Measurements from ENCODE around the gene HDGFL1.

HDGFL1 gene

DNA sequence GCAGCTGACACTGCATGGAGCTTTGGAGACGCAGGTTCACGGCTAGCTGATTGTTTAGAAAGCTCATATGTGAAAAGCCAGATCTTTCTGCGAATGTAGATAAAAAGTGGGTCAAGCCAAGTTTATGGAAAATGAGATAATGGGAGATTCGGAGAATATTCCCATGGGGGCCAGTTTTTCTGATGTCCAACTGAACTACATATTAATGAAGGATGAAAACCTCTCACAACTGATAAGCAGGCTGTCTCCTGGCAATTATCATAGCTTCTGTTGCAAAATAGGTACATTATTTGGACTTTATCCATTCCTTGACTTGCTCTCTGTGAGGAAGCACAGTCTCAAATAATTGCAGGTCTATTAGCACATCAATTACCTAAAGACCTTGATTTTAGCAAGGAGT, 21.1 kb downstream of the HDGFL1 start:
- no peak for DNase-seq (ENCODE audit: low read depth in 2 of 2)

GRCh38 chr6:22593895-22594294, 24.5 kb downstream of the HDGFL1 start:
- DNase-seq (ENCODE audit: low read depth in 2 of 2), result no peak

- no peak for DNase-seq (ENCODE audit: low read depth in 2 of 2)
Observed at GRCh38 chr6:22596011-22596410, 26.6 kb downstream of the HDGFL1 start.

GRCh38 chr6:22598339-22598738, 29.0 kb downstream of the HDGFL1 start:
- DNase-seq (ENCODE audit: low read depth in 2 of 2), result no peak

DNA sequence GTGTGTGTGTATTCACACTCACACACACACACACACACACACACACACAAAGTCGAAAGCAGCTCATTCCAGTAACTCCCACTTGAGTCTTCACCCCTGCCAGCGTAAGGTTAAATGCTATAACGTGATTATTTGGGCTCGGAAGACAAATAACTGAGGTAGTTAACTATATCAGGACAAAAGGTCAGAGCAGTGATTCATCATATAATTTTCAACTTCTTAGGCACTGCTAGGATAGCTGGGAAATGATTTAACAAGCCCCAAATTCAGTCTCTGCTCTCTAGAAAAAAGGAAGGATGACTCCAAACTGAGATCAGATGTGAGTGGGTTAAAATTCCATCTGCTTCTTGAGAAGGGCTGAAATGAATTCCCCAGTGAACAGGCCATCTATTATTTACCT, 30.7 kb downstream of the HDGFL1 start:
- no peak for DNase-seq (ENCODE audit: low read depth in 2 of 2)

- no peak for DNase-seq (ENCODE audit: low read depth in 2 of 2)
Observed at GRCh38 chr6:22601984-22602383, 32.6 kb downstream of the HDGFL1 start.

DNA sequence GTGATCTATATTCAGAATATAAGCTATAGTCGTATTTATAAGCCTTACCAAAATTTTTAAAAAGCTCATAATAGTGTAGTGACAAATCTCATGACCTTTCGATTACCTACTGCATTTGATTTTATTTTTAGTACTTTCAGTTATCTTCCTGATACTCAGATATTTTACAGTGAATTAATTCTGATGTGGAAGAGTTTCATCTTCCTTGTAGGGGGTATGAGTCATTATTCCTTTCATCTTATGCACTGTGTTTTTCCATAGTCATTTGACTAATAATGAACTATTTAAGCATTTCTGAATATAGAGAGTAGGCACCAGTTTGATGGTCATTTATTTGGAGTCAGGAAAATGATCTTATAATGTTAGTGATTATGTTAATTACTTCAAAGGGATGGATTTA, 36.4 kb downstream of the HDGFL1 start:
- no peak for DNase-seq (ENCODE audit: low read depth in 2 of 2)

DNA sequence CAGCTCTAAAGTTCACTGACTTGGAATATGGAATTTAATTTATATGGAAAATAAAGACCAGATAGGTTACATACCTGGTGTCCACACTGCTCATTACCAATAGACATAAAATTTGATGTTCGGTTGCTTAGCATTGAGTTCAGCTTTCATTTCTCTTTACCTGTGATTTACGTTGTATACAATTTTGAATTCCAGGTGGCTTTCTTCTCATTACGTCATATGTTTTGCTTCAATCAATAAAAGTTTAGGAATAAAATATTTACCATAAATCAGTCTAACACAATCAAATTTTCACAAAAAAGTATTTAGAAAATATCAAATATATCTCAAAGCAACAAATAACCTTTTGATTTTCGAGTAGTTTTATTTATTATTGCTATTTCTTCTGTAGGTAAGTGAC, 40.8 kb downstream of the HDGFL1 start:
- DNase-seq (ENCODE audit: low read depth in 2 of 2), result no peak

- no peak for DNase-seq (ENCODE audit: low read depth in 2 of 2)
Observed at GRCh38 chr6:22612236-22612635, 42.9 kb downstream of the HDGFL1 start.

DNA sequence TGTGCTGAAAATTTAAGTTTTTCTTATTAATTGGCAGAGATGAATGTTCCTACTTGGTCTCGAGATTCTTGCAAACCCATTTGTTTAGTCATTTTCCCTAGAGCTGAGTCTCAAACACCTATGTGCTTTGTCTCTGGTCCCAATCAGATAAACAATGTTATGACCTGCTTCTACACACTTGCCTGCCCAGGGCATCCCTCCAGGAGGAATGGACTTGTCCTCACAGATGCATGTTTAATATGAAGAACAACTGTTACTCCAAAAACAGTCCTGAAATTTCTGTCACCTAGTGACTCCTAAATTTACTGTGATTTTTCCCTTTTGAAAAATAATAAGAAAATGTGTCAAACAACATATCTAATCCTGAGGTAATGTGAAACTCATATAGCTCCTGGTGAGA, 43.7 kb downstream of the HDGFL1 start:
- no peak for DNase-seq (ENCODE audit: low read depth in 2 of 2)

- no peak for DNase-seq (ENCODE audit: low read depth in 2 of 2)
Observed at GRCh38 chr6:22613695-22614094, 44.3 kb downstream of the HDGFL1 start.

DNA sequence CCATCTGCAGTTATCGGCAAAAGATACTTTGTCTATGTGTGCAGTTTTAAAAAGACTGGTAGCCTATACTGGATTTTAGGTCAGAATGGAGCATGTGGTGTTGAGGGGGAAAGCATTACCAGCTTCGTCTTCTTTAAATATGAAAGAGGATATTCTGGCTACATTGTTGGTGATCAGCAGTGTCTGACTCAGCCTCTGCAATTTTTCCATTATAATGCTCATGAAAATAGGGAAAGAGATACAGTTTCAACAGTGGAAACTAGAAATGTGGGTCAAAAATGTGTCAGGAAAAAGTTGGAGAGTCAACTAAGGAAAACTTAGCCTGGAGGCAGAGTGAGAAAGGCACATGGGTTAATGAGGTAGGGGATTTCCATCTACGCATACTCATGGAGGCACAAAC, 45.2 kb downstream of the HDGFL1 start:
- no peak for DNase-seq (ENCODE audit: low read depth in 2 of 2)

GRCh38 chr6:22621028-22621427, 51.7 kb downstream of the HDGFL1 start:
- no peak for DNase-seq (ENCODE audit: low read depth in 2 of 2)
